Lung (tissue), 13 donors: Measurements from ENCODE around the gene CENPP. TPM values are rescaled to one million over a fixed set of nuclear protein-coding genes. Genes with fewer than 3 reads are reported as not detected.
A peak's percentile ranks its signal among the peaks of the same experiment; 100 is the strongest.

Experiments used
- ATAC-seq: fragments of 200-7000 bp; cut with Tn5 transposase; one replicate; pipeline ENCODE4 v1.9.1; 2020; ENCODE audit warnings: moderate number of reproducible peaks; ENCODE audit not compliant: insufficient read depth, low FRiP score
- DNase-seq, 3 donors: peaks; one replicate each; pipeline ENCODE4 v3.0.0-alpha.2; 2013 to 2017
- H3K27ac ChIP-seq, 2 donors: one replicate each; pipeline ENCODE4 v1.5.1; 2013; ENCODE audit warnings: mild to moderate bottlenecking in 2 of 2, moderate library complexity in 2 of 2, control low read depth in 1 of 2, inconsistent platforms in 1 of 2, low read depth in 1 of 2, low read length in 1 of 2
- H3K27me3 ChIP-seq, 3 donors: one replicate each; pipeline ENCODE4 v1.5.1; 2013; ENCODE audit warnings: low read length in 2 of 3; ENCODE audit not compliant: control insufficient read depth in 3 of 3, insufficient read depth in 3 of 3
- H3K36me3 ChIP-seq, 4 donors: one replicate each; pipeline ENCODE4 v1.5.1; 2013; ENCODE audit warnings: low read length in 4 of 4, mild to moderate bottlenecking in 1 of 4, moderate library complexity in 1 of 4; ENCODE audit not compliant: control insufficient read depth in 4 of 4, insufficient read depth in 4 of 4
- H3K4me1 ChIP-seq, 5 donors: one replicate each; pipeline ENCODE4 v1.5.1; 2013; ENCODE audit warnings: low read length in 5 of 5, mild to moderate bottlenecking in 2 of 5, moderate library complexity in 1 of 5; ENCODE audit not compliant: control insufficient read depth in 5 of 5, insufficient read depth in 5 of 5
- H3K4me3 ChIP-seq: one replicate; pipeline ENCODE4 v1.5.1; 2013; ENCODE audit warnings: mild to moderate bottlenecking, control low read depth, moderate library complexity
- H3K9ac ChIP-seq, 2 donors: one replicate each; pipeline ENCODE4 v1.5.1; 2013; ENCODE audit warnings: low read length in 2 of 2, control low read depth in 1 of 2; ENCODE audit not compliant: insufficient read depth in 1 of 2
- H3K9me3 ChIP-seq, 4 donors: one replicate each; pipeline ENCODE4 v1.5.1; 2013; ENCODE audit warnings: low read length in 3 of 4, mild to moderate bottlenecking in 1 of 4, moderate library complexity in 1 of 4; ENCODE audit not compliant: control insufficient read depth in 4 of 4, insufficient read depth in 3 of 4
- WGBS, 2 donors: extraction: QIAGEN DNeasy Blood & Tissue Kit; methylation state at CpG; one replicate each; pipeline ENCODE4 v1.1.7; 2013; 5-methylcytosine and 5-hydroxymethylcytosine counted together
- polyA plus RNA-seq, 2 donors: library from polyadenylated mRNA; stranded (reverse); fragments of 200-250 nt; gene quantifications; one replicate each; pipeline ENCODE4 v1.2.1, GENCODE V29; 2013
- small RNA-seq: library from RNA; depleted of rRNA; stranded (forward); fragments of <200 nt; gene quantifications from one replicate; pipeline ENCODE3, GENCODE V24; 2014; ENCODE audit warnings: low replicate concordance
- total RNA-seq, 2 donors: library from RNA; depleted of rRNA in 1 of 2; stranded (reverse); fragments of >200 nt in 1 of 2; gene quantifications; one replicate each; pipeline ENCODE4 v1.2.1, GENCODE V29; 2014 to 2021
- TF ChIP-seq, protein P1 (sequence below): IDR thresholded peaks from 2 replicates; pipeline ENCODE4 v1.5.1; 2012; ENCODE audit warnings: mild to moderate bottlenecking; ENCODE audit errors: control extremely low read depth, extremely low read depth
- donor health status: control.
- donor health status: control.
- donor health status: Bipolar disorder and iron deficiency.
- donor health status: healthy.
- donor health status: DM: yes; HTN: yes; CAD: no.

The CENPP gene
- total and polyA plus RNA-seq, 4 donors = 1.2 to 11.8 (median 2.9) TPM

DNA sequence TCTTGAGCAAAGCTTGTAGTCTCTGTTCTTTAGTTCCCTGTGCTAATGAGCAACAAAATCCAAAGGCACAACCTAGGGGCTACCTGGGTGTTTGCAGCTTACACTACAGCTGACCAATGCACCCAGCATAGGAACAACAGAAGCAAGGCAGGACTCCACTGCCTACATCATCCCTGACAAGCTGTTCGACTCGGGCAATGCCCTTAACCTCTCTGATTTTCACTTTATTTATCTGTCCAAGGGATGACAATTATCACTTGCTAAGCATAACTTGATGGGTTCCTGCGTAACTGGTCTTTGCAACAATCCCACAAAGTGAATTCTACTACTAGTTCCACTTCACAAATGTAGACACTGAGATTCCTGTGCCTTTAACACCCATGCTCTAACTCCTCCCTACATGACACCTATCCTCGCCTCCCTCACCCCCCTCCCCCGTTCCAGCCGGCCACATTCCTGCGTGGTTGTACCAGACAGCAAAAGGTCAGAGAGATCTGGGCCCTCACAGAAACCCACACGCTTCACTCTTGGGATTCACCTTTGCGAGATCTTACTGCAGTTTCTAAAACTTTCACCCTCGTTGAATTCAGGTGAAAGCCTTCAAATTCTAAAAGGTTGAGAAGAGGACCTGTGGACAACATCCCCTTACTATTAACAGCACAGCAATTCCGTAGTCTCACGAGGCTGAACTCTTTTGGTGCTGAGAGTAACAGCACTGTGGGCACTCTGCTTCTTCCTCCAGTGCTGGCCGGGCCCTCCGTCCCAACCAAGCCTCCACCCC lies 343.2 kb downstream of the CENPP start:
- H3K36me3 ChIP-seq = peaks cover 0 to 10% (median 7%) of the 10 kb centered on the region in 4 donors
- H3K9me3 ChIP-seq = no peaks in the 10 kb centered on the region
- WGBS, 2 donors = 18 to 25% methylated on average over 14 of the region's 14 CpGs
- no peaks in the 10 kb centered on the region for H3K27me3 ChIP-seq
- H3K27ac ChIP-seq = peak overlapping the region; percentile 90 to 96
- peaks cover 0 to 19% (median 5%) of the 10 kb centered on the region in 5 donors for H3K4me1 ChIP-seq
- peak overlapping the region; percentile 93 for H3K4me3 ChIP-seq
- TF ChIP-seq, protein P1, sequence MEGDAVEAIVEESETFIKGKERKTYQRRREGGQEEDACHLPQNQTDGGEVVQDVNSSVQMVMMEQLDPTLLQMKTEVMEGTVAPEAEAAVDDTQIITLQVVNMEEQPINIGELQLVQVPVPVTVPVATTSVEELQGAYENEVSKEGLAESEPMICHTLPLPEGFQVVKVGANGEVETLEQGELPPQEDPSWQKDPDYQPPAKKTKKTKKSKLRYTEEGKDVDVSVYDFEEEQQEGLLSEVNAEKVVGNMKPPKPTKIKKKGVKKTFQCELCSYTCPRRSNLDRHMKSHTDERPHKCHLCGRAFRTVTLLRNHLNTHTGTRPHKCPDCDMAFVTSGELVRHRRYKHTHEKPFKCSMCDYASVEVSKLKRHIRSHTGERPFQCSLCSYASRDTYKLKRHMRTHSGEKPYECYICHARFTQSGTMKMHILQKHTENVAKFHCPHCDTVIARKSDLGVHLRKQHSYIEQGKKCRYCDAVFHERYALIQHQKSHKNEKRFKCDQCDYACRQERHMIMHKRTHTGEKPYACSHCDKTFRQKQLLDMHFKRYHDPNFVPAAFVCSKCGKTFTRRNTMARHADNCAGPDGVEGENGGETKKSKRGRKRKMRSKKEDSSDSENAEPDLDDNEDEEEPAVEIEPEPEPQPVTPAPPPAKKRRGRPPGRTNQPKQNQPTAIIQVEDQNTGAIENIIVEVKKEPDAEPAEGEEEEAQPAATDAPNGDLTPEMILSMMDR = no peak
- peak overlapping the region in 1 of 2 donors; percentile 68 for H3K9ac ChIP-seq
- ATAC-seq (no peak), DNase-seq (peak; percentile 15 to 62 (median 38))

DNA sequence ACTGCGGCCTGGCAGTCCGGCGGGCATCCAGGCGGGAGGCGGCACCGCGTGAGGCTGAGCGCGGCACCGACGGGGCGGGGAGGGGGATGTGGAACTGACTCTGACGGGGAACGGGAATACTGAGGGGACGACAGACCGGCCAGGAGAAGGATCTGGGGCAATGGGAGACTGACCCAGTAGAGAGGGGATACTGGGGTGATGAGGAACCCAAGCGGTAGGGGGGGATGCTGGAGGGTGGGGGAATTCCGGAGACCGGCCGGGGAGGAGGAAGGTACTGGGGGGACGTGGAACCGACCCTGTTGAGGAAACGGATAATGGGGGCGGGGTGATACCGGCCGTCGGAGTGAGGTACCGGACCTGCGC lies 343.8 kb downstream of the CENPP start:
- Histone ChIP-seq H3K36me3 (peaks cover 0 to 10% (median 7%) of the 10 kb centered on the region in 4 donors), H3K4me3 (peak overlapping the region; percentile 93), H3K27me3 (no peaks in the 10 kb centered on the region), H3K27ac (peak overlapping the region; percentile 90 to 96), H3K9ac (peak overlapping the region; percentile 32 to 68), H3K9me3 (no peaks in the 10 kb centered on the region), H3K4me1 (peaks cover 0 to 19% (median 5%) of the 10 kb centered on the region in 5 donors)
- WGBS, 2 donors = 1% methylated on average over 28 to 29 of the region's 29 CpGs
- DNase-seq (peak in 2 of 3 donors; percentile 7 to 46), ATAC-seq (peak; percentile 8)
- TF ChIP-seq, protein P1 = no peak

Small RNAs within 50 kb of the gene (small RNA-seq; reads per million reads assigned to genes)
- gene AL157827.1 (not detected), gene MIR3651 (not detected), gene MIR4670 (not detected), gene SNORA84 (0.17 reads per million)

Other genes with a start within 250 kb of the CENPP start
- 100 to 1,000 TPM in 1 of 2 donors, 10 to 100 TPM in 1; 64.7 to 137 TPM for gene SPTLC1, start 210.5 kb upstream of the CENPP start, total RNA-seq
- gene SPTLC1, start 210.5 kb upstream of the CENPP start, polyA plus RNA-seq = 10 to 100 TPM; 20.8 to 52.4 TPM
- gene IARS1, start 32.3 kb upstream of the CENPP start, total RNA-seq = 100 to 1,000 TPM; 115 to 120 TPM
- gene IARS1, start 32.3 kb upstream of the CENPP start, polyA plus RNA-seq = 10 to 100 TPM; 21.6 to 49.4 TPM
- gene NOL8, start 603 bp upstream of the CENPP start, total RNA-seq = 10 to 100 TPM; 26.8 to 42.0 TPM
- gene NOL8, start 603 bp upstream of the CENPP start, polyA plus RNA-seq = 10 to 100 TPM; 14.1 to 25.9 TPM
- gene OGN, start 78.6 kb downstream of the CENPP start, total RNA-seq = 100 to 1,000 TPM in 1 of 2 donors, 1 to 10 TPM in 1; 5.6 to 145 TPM
- 1 to 10 TPM in 1 of 2 donors, under 1 TPM in 1; 0.54 to 8.0 TPM for gene OGN, start 78.6 kb downstream of the CENPP start, polyA plus RNA-seq
- 1 to 10 TPM; 1.2 to 5.6 TPM for gene OMD, start 98.5 kb downstream of the CENPP start, total RNA-seq
- 1 to 10 TPM in 1 of 2 donors, under 1 TPM in 1; 0.30 to 2.0 TPM for gene OMD, start 98.5 kb downstream of the CENPP start, polyA plus RNA-seq
- 10 to 100 TPM in 1 of 2 donors, 1 to 10 TPM in 1; 1.4 to 18.9 TPM for gene ASPN, start 156.6 kb downstream of the CENPP start, total RNA-seq
- gene ASPN, start 156.6 kb downstream of the CENPP start, polyA plus RNA-seq = 1 to 10 TPM; 1.3 to 2.2 TPM
- 10 to 100 TPM in 1 of 2 donors, 1 to 10 TPM in 1; 3.1 to 63.1 TPM for gene ECM2, start 210.0 kb downstream of the CENPP start, total RNA-seq
- gene ECM2, start 210.0 kb downstream of the CENPP start, polyA plus RNA-seq = 1 to 10 TPM in 1 of 2 donors, under 1 TPM in 1; 0.92 to 1.8 TPM